Vagina (tissue), 2 donors: ENCODE data around the gene SLC15A1. TPM values are rescaled to one million over a fixed set of nuclear protein-coding genes. Genes with fewer than 3 reads are reported as not detected.

Experiments used
- DNase-seq, 2 donors: peaks; one replicate each; pipeline ENCODE4 v3.0.0-alpha.2; 2017; ENCODE audit errors: extremely low spot score in 2 of 2
- H3K27ac ChIP-seq: fragments of 200-600 bp; sonication (generic); one replicate; pipeline ENCODE4 v1.5.1; 2019
- H3K27me3 ChIP-seq: fragments of 200-600 bp; sonication (generic); one replicate; pipeline ENCODE4 v1.5.1; 2019
- H3K36me3 ChIP-seq, 2 donors: fragments of 200-600 bp; sonication (generic); one replicate each; pipeline ENCODE4 v1.5.1; 2017 to 2019
- H3K4me1 ChIP-seq: fragments of 200-600 bp; sonication (generic); one replicate; pipeline ENCODE4 v1.5.1; 2019
- H3K4me3 ChIP-seq, 2 donors: fragments of 200-600 bp; sonication (generic); 1 replicate in 1 of 2; 2 replicates in 1 of 2; pipeline ENCODE4 v1.5.1; 2016 to 2019
- H3K9me3 ChIP-seq: fragments of 200-600 bp; sonication (generic); one replicate; pipeline ENCODE4 v1.5.1; 2019
- CTCF ChIP-seq, 3 experiments: fragments of 450-650 bp in 2 of 3; fragments of 200-600 bp in 1 of 3; sonication (generic) in 1 of 3; IDR thresholded peaks; one replicate each; pipeline ENCODE4 v1.5.1; 2017 to 2019; ENCODE audit warnings: antibody characterized with exemption in 3 of 3, mild to moderate bottlenecking in 2 of 3, moderate library complexity in 2 of 3
- POLR2A ChIP-seq, 2 donors: fragments of 450-650 bp; IDR thresholded peaks; one replicate each; pipeline ENCODE4 v1.6.1; 2017; ENCODE audit warnings: antibody characterized with exemption in 2 of 2, mild to moderate bottlenecking in 2 of 2, moderate library complexity in 2 of 2
- POLR2AphosphoS5 ChIP-seq, 2 donors: sonication (generic); formaldehyde crosslinking; IDR thresholded peaks; one replicate each; pipeline ENCODE4 v1.9.0; 2017; ENCODE audit warnings: antibody characterized with exemption in 2 of 2, mild to moderate bottlenecking in 2 of 2, low read depth in 1 of 2; ENCODE audit not compliant: insufficient read depth in 1 of 2
- intact Hi-C: fragments of 100-400 bp; cut with DNase I; formaldehyde crosslinking; loops from one replicate; pipeline ENCODE4 v1.15.1; 2023
- total RNA-seq: library from RNA; depleted of rRNA; stranded (reverse); fragments of >200 nt; gene quantifications from one replicate; pipeline ENCODE4 v1.2.3, GENCODE V29; 2016

The SLC15A1 gene
- total RNA-seq, 1 donor from 2014 or later: 7.4 TPM

DNA sequence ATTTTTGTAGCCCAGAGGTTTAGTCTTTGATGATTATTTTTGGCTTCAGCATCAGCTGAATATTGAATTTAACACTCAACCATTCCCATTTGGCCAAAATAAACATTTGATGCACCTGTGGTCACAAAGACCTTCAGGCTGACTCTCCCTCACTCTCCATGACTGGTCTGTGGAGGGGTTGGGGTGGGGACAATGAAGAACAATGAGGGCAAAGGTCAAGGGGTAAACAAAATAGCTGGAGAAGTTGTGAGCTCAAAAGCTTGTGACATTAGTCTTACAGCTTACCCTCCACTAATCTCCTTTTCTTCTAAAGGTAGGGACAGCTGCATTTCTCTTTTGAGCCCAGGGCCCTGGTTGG lies 86.9 kb downstream of the SLC15A1 start:
- intact Hi-C loops: no loop called here
- H3K36me3 ChIP-seq: no peaks in the 10 kb centered on the region
- no peaks in the 10 kb centered on the region for H3K9me3 ChIP-seq
- H3K4me3 ChIP-seq: no peak overlapping the region
- no peaks in the 10 kb centered on the region for H3K27me3 ChIP-seq
- H3K4me1 ChIP-seq: no peaks in the 10 kb centered on the region
- no peak overlapping the region for H3K27ac ChIP-seq
- DNase-seq: no peak
- TF ChIP-seq CTCF (IDR thresholded peaks at IDR 0.05) (no peak), POLR2AphosphoS5 (IDR thresholded peaks at IDR 0.05; ENCODE audit: insufficient read depth in 1 of 2, low read depth in 1 of 2) (no peak), POLR2A (IDR thresholded peaks at IDR 0.05) (no peak)

DNA sequence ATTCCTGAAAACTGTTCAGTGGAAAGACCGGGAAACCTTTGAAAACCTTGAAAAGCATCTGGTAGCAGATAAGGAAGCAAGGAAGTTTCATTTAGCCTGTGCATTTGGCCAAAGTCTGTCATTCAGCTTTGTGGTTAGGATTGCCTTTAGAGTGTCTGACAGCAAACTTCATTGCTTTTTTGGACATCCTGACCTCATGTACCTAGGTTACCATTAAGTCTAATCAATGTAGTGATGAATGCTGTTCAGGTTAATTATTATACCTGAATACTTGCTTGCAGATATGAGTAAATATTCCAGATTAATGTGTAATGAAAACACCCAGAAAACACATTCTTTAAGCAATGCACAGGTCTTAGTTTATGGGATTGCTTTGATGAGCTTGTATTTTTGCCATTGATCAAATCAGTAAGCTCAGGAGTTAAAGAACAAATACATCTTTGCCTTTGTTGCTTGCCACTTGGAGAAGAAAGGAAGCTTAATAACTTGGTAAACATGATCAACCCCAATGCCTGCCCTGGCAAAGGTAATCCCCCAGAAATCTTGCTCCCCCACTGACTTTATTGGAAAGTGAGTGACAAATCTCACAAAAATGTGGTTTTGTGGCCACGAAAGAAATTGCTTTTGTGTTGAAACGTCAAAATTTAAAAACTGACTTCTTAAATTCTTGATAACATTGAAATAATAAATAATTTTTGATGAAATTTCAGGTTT lies 87.4 kb downstream of the SLC15A1 start:
- Histone ChIP-seq H3K27ac (no peak overlapping the region), H3K4me1 (no peaks in the 10 kb centered on the region), H3K4me3 (no peak overlapping the region), H3K9me3 (no peaks in the 10 kb centered on the region), H3K36me3 (no peaks in the 10 kb centered on the region), H3K27me3 (no peaks in the 10 kb centered on the region)
- TF ChIP-seq POLR2AphosphoS5 (IDR thresholded peaks at IDR 0.05; ENCODE audit: insufficient read depth in 1 of 2, low read depth in 1 of 2) (no peak), POLR2A (IDR thresholded peaks at IDR 0.05) (no peak), CTCF (IDR thresholded peaks at IDR 0.05) (no peak)
- intact Hi-C loops: no loop called here
- no peak for DNase-seq

DNA sequence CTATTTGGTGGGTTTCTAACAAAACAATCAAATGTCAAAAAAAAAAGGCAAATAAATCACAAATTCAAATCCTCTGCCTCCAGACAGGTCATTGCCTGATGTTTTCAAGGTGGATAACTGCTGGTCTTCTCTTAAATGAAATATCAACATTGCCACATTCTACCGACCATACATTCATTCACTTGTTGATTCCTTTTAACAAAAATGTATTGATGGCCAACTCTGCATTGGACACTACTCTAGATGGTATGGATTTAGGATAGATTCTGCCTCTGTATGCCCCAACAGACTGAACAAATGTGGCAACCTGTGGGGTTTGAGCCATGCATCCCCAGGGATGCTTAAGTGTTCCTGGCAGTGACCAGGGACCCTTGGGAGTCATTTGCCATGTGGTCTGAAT lies 88.0 kb downstream of the SLC15A1 start:
- Histone ChIP-seq H3K27me3 (no peaks in the 10 kb centered on the region), H3K27ac (no peak overlapping the region), H3K4me3 (no peak overlapping the region), H3K9me3 (no peaks in the 10 kb centered on the region), H3K4me1 (no peaks in the 10 kb centered on the region), H3K36me3 (no peaks in the 10 kb centered on the region)
- no peak for DNase-seq
- TF ChIP-seq POLR2A (IDR thresholded peaks at IDR 0.05): no peak
- no peak for TF ChIP-seq POLR2AphosphoS5 (IDR thresholded peaks at IDR 0.05; ENCODE audit: insufficient read depth in 1 of 2, low read depth in 1 of 2)
- no peak for TF ChIP-seq CTCF (IDR thresholded peaks at IDR 0.05)
- intact Hi-C loops: no loop called here

GRCh38 chr13:98664047-98664446 lies 88.4 kb downstream of the SLC15A1 start:
- H3K27ac ChIP-seq: no peak overlapping the region
- no peak for DNase-seq
- no peaks in the 10 kb centered on the region for H3K36me3 ChIP-seq
- H3K4me1 ChIP-seq: no peaks in the 10 kb centered on the region
- no peaks in the 10 kb centered on the region for H3K9me3 ChIP-seq
- H3K4me3 ChIP-seq: no peak overlapping the region
- TF ChIP-seq POLR2AphosphoS5 (IDR thresholded peaks at IDR 0.05; ENCODE audit: insufficient read depth in 1 of 2, low read depth in 1 of 2) (peak in 1 of 2 donors; percentile 20), CTCF (IDR thresholded peaks at IDR 0.05) (no peak), POLR2A (IDR thresholded peaks at IDR 0.05) (no peak)
- H3K27me3 ChIP-seq: no peaks in the 10 kb centered on the region
- intact Hi-C loops: no loop called here

GRCh38 chr13:98658131-98658530 lies 94.3 kb downstream of the SLC15A1 start:
- Histone ChIP-seq H3K4me3 (peak overlapping the region in 1 of 2 donors; percentile 13), H3K9me3 (no peaks in the 10 kb centered on the region), H3K4me1 (peaks cover 21% of the 10 kb centered on the region), H3K27ac (peak overlapping the region; percentile 64), H3K36me3 (no peaks in the 10 kb centered on the region), H3K27me3 (no peaks in the 10 kb centered on the region)
- intact Hi-C loops: loop anchor here (5.0 kb wide), 1 partner anchor 216 kb away; no protein-coding TSS in a partner anchor
- no peak for DNase-seq
- no peak for TF ChIP-seq POLR2A (IDR thresholded peaks at IDR 0.05)
- TF ChIP-seq POLR2AphosphoS5 (IDR thresholded peaks at IDR 0.05; ENCODE audit: insufficient read depth in 1 of 2, low read depth in 1 of 2): peak in 1 of 2 donors; percentile 31
